H1 (cell line): ENCODE measurements around the gene TANC1. TPM values are rescaled to one million over a fixed set of nuclear protein-coding genes. Genes with fewer than 3 reads are reported as not detected.

ENCODE experiments used
- CTCF ChIA-PET: fragments of 300-600 bp; sonication (Branson Sonifier 250); formaldehyde crosslinking; loops from one replicate; lab custom pipeline; 2021; ENCODE audit not compliant: partially characterized antibody; lab: Charles Lee
- POLR2A ChIA-PET: fragments of 300-600 bp; sonication (Branson Sonifier 250); formaldehyde crosslinking; loops from one replicate; lab custom pipeline; 2021; ENCODE audit warnings: inconsistent platforms; ENCODE audit not compliant: partially characterized antibody; lab: Charles Lee
- DNase-seq, 2 experiments: peaks; one replicate each; pipeline versions ENCODE4 v3.0.0 to v3.0.0-alpha.2; 2010 to 2022; ENCODE audit warnings: low spot score in 2 of 2, low read depth in 1 of 2, mixed read lengths in 1 of 2
- FAIRE-seq: peaks from 2 replicates; lab custom pipeline; 2011; peaks lifted over from hg19 to GRCh38; lab: Jason Lieb, UNC
- H2AFZ ChIP-seq: 2 replicates; pipeline ENCODE4 v1.8.1; 2012; ENCODE audit warnings: low read length, inconsistent platforms
- H2AK5ac ChIP-seq: 2 replicates; pipeline ENCODE4 v1.6.1; 2013; ENCODE audit warnings: low read depth, low read length
- H2BK120ac ChIP-seq: replicated peaks from 2 replicates; pipeline ENCODE3; 2013; ENCODE audit warnings: low read depth, low read length, inconsistent platforms
- H2BK12ac ChIP-seq: 2 replicates; pipeline ENCODE4 v1.6.1; 2013; ENCODE audit warnings: low read depth, low read length
- H2BK15ac ChIP-seq: 2 replicates; pipeline ENCODE4 v1.6.1; 2013; ENCODE audit warnings: low read length
- H2BK20ac ChIP-seq: 2 replicates; pipeline ENCODE4 v1.6.1; 2013; ENCODE audit warnings: low read length
- H2BK5ac ChIP-seq: 2 replicates; pipeline ENCODE4 v1.6.1; 2013; ENCODE audit warnings: low read depth, low read length
- H3K14ac ChIP-seq: 2 replicates; pipeline ENCODE4 v1.6.1; 2013; ENCODE audit warnings: inconsistent platforms; ENCODE audit not compliant: insufficient read length
- H3K18ac ChIP-seq: 2 replicates; pipeline ENCODE4 v1.6.1; 2013; ENCODE audit warnings: low read length; ENCODE audit errors: extremely low read depth
- H3K23ac ChIP-seq: 2 replicates; pipeline ENCODE4 v1.6.1; 2013; ENCODE audit warnings: inconsistent platforms; ENCODE audit not compliant: insufficient read length
- H3K23me2 ChIP-seq: 2 replicates; pipeline ENCODE4 v1.6.1; 2013; ENCODE audit warnings: low read depth, low read length
- H3K27ac ChIP-seq: 2 replicates; pipeline ENCODE4 v1.6.1; 2011; ENCODE audit warnings: low read depth, low read length, inconsistent platforms
- H3K27me3 ChIP-seq, 4 experiments: replicated peaks in 1 of 4; 1 replicate in 1 of 4; 2 replicates in 3 of 4; pipeline versions ENCODE4 v1.6.1 to v1.8.1; 2011 to 2013; ENCODE audit warnings: low read length in 3 of 4, mild to moderate bottlenecking in 3 of 4, inconsistent platforms in 2 of 4, mixed read lengths in 2 of 4, moderate library complexity in 1 of 4; ENCODE audit not compliant: control insufficient read depth in 3 of 4, insufficient read depth in 3 of 4; ENCODE audit errors: extremely low read depth in 1 of 4
- H3K36me3 ChIP-seq, 4 experiments: 2 replicates each; pipeline versions ENCODE4 v1.6.1 to v1.8.1; 2011 to 2013; ENCODE audit warnings: mild to moderate bottlenecking in 4 of 4, low read length in 3 of 4, moderate library complexity in 2 of 4, control low read depth in 1 of 4, inconsistent platforms in 1 of 4; ENCODE audit not compliant: insufficient read depth in 4 of 4, control insufficient read depth in 2 of 4
- H3K4ac ChIP-seq: replicated peaks from 2 replicates; pipeline ENCODE3; 2013; ENCODE audit warnings: low read length, low read depth, mixed read lengths, inconsistent platforms; ENCODE audit not compliant: insufficient read length
- H3K4me1 ChIP-seq, 4 experiments: replicated peaks in 1 of 4; 1 replicate in 1 of 4; 2 replicates in 3 of 4; pipeline versions ENCODE4 v1.6.1 to v1.8.1; 2011 to 2013; ENCODE audit warnings: low read length in 3 of 4, inconsistent platforms in 2 of 4, mixed read lengths in 1 of 4; ENCODE audit not compliant: insufficient read depth in 4 of 4, control insufficient read depth in 3 of 4
- H3K4me2 ChIP-seq, 2 experiments: 2 replicates each; pipeline versions ENCODE4 v1.6.1 to v1.8.1; 2011 to 2013; ENCODE audit warnings: low read depth in 2 of 2, low read length in 2 of 2, control low read depth in 1 of 2, inconsistent platforms in 1 of 2, mild to moderate bottlenecking in 1 of 2; ENCODE audit not compliant: insufficient read depth in 1 of 2
- H3K4me3 ChIP-seq, 4 experiments: fragments of 200-600, 300-600 bp in 1 of 4; sonication (generic), shearing (Covaris generic), sonication (Bioruptor Twin) in 1 of 4; 2 replicates each; pipeline versions ENCODE4 v1.5.1 to v1.8.1; 2011 to 2016; ENCODE audit warnings: low read length in 4 of 4, low read depth in 3 of 4, control low read depth in 2 of 4, inconsistent platforms in 2 of 4, mild to moderate bottlenecking in 2 of 4, mixed read lengths in 1 of 4, moderate library complexity in 1 of 4; ENCODE audit not compliant: insufficient read depth in 2 of 4; ENCODE audit errors: extremely low read depth in 1 of 4
- H3K56ac ChIP-seq: replicated peaks from 2 replicates; pipeline ENCODE3; 2013; ENCODE audit warnings: low read depth, mild to moderate bottlenecking, mixed read lengths, low read length, inconsistent platforms; ENCODE audit not compliant: insufficient read length
- H3K79me1 ChIP-seq: 2 replicates; pipeline ENCODE4 v1.6.1; 2013; ENCODE audit warnings: low read depth, low read length, control low read depth
- H3K79me2 ChIP-seq, 2 experiments: 2 replicates each; pipeline versions ENCODE4 v1.6.1 to v1.8.1; 2012 to 2013; ENCODE audit warnings: low read length in 2 of 2, mild to moderate bottlenecking in 2 of 2, inconsistent platforms in 1 of 2; ENCODE audit not compliant: insufficient read depth in 2 of 2, control insufficient read depth in 1 of 2
- H3K9ac ChIP-seq, 4 experiments: replicated peaks in 1 of 4; 1 replicate in 1 of 4; 2 replicates in 3 of 4; pipeline versions ENCODE4 v1.6.1 to v1.8.1; 2011 to 2013; ENCODE audit warnings: low read depth in 3 of 4, low read length in 3 of 4, control low read depth in 2 of 4, mild to moderate bottlenecking in 2 of 4, moderate library complexity in 2 of 4, inconsistent platforms in 1 of 4; ENCODE audit errors: extremely low read depth in 1 of 4
- H3K9me3 ChIP-seq, 2 experiments: 2 replicates each; pipeline versions ENCODE4 v1.6.1 to v1.8.1; 2012 to 2013; ENCODE audit warnings: mild to moderate bottlenecking in 2 of 2, moderate library complexity in 2 of 2, control low read depth in 1 of 2, inconsistent platforms in 1 of 2, low read depth in 1 of 2, low read length in 1 of 2, mixed read lengths in 1 of 2; ENCODE audit not compliant: insufficient read depth in 2 of 2
- H4K20me1 ChIP-seq, 2 experiments: replicated peaks in 1 of 2; 2 replicates each; pipeline versions ENCODE3 to v1.8.1; 2011 to 2013; ENCODE audit warnings: inconsistent platforms in 2 of 2, low read length in 2 of 2, mild to moderate bottlenecking in 1 of 2; ENCODE audit not compliant: insufficient read depth in 2 of 2, control insufficient read depth in 1 of 2
- H4K5ac ChIP-seq: 2 replicates; pipeline ENCODE4 v1.6.1; 2013; ENCODE audit warnings: low read length, low read depth, mixed read lengths, inconsistent platforms; ENCODE audit not compliant: insufficient read length
- H4K8ac ChIP-seq: 2 replicates; pipeline ENCODE4 v1.8.0; 2013; ENCODE audit warnings: mild to moderate bottlenecking, moderate library complexity, low read length, inconsistent platforms; ENCODE audit not compliant: insufficient read depth; ENCODE audit errors: extremely low read depth
- H4K91ac ChIP-seq: replicated peaks from 2 replicates; pipeline ENCODE3; 2013; ENCODE audit warnings: low read length, mixed read lengths, inconsistent platforms; ENCODE audit not compliant: insufficient read length
- BCL11A ChIP-seq, 2 experiments: IDR thresholded peaks; one replicate each; pipeline ENCODE4 v1.6.1; 2011; ENCODE audit warnings: low read depth in 2 of 2, low read length in 2 of 2, mild to moderate bottlenecking in 2 of 2
- CREB1 ChIP-seq: IDR thresholded peaks from 2 replicates; pipeline ENCODE4 v1.6.1; 2012; ENCODE audit warnings: inconsistent platforms
- HDAC6 ChIP-seq: IDR thresholded peaks from one replicate; pipeline ENCODE4 v1.7.1; 2012; ENCODE audit warnings: low read depth, mild to moderate bottlenecking, inconsistent platforms, low read length, moderate library complexity
- KDM1A ChIP-seq: fragments of 200-600, 300-600 bp; sonication (generic); IDR thresholded peaks from 2 replicates; pipeline ENCODE4 v1.7.1; 2016; ENCODE audit warnings: mild to moderate bottlenecking, low read length, borderline replicate concordance
- RAD21 ChIP-seq, 2 experiments: IDR thresholded peaks in 1 of 2; conservative IDR thresholded peaks in 1 of 2; 2 replicates each; pipeline ENCODE4 v1.6.1; 2011; ENCODE audit warnings: low read depth in 2 of 2, low read length in 2 of 2, improper control_type of control experiment in 1 of 2, inconsistent platforms in 1 of 2, mild to moderate bottlenecking in 1 of 2, moderate library complexity in 1 of 2
- RXRA ChIP-seq: IDR thresholded peaks from 2 replicates; pipeline ENCODE4 v1.6.1; 2011; ENCODE audit warnings: low read depth, mild to moderate bottlenecking, low read length, moderate library complexity; ENCODE audit not compliant: insufficient read depth
- WGBS, 2 experiments: shearing (Covaris generic) in 1 of 2; methylation state at CpG; one replicate each; pipeline versions ENCODE4 v1.1.6 to v1.1.7; 2013 to 2015; ENCODE audit warnings: low lambda C conversion rate in 2 of 2, mixed read lengths in 2 of 2, inconsistent platforms in 1 of 2, low coverage in 1 of 2, missing lambda C conversion rate in 1 of 2; ENCODE audit not compliant: insufficient replicate concordance in 2 of 2, insufficient coverage in 1 of 2, insufficient read length in 1 of 2; ENCODE audit errors: extremely low coverage in 1 of 2, missing lambda C conversion rate in 1 of 2; 5-methylcytosine and 5-hydroxymethylcytosine counted together
- polyA plus RNA-seq, 7 experiments: library from polyadenylated mRNA; depleted of rRNA in 3 of 7; stranded (reverse) in 5 of 7; unstranded in 2 of 7; fragments of >200 nt in 5 of 7; fragments of 200-250 nt in 2 of 7; gene quantifications; 1 replicate in 5 of 7; 2 replicates in 1 of 7; 4 replicates in 1 of 7; pipeline versions ENCODE4 v1.2.1 to v1.2.3, GENCODE V29; 2011 to 2013; ENCODE audit warnings: missing spikeins in 2 of 7, mixed read lengths in 2 of 7
- total RNA-seq: library from RNA; stranded (reverse); fragmentation: NEBNext Ultra II Directional; extraction: Animal tissue kit (Norgen Biotek cat#: 25700); gene quantifications from 2 replicates; pipeline ENCODE4 v1.2.1, GENCODE V29; 2021

The TANC1 gene
- total and polyA plus RNA-seq, 2 of the 8 experiments (the other 6 are each of a cell fraction or from before 2014, with no cell fraction given), result 4.1 to 7.6 TPM

- Histone ChIP-seq H2BK120ac (no peak overlapping the region), H3K36me3 (no peaks in the 10 kb centered on the region), H4K20me1 (peaks cover 0 to 2% of the 10 kb centered on the region in 2 experiments), H2BK12ac (no peak overlapping the region), H2BK5ac (no peak overlapping the region), H4K8ac (no peak overlapping the region), H4K5ac (no peak overlapping the region), H3K9me3 (no peaks in the 10 kb centered on the region), H2BK15ac (no peak overlapping the region), H2AK5ac (no peak overlapping the region), H3K4ac (no peak overlapping the region), H3K4me2 (no peak overlapping the region), H3K4me1 (peaks cover 0 to 2% (median 2%) of the 10 kb centered on the region in 4 experiments; a peak in 3 of 7 replicates), H2BK20ac (no peak overlapping the region), H3K14ac (no peak overlapping the region), H3K79me1 (no peaks in the 10 kb centered on the region; the same call in 1 of the 2 replicates), H2AFZ (no peak overlapping the region), H3K9ac (no peak overlapping the region), H3K27me3 (no peaks in the 10 kb centered on the region), H3K4me3 (no peak overlapping the region), H3K56ac (no peak overlapping the region), H3K27ac (no peak overlapping the region), H3K18ac (no peak overlapping the region), H3K79me2 (no peaks in the 10 kb centered on the region), H3K23ac (no peak overlapping the region), H4K91ac (no peak overlapping the region), H3K23me2 (no peaks in the 10 kb centered on the region)
- TF ChIP-seq HDAC6 (no peak), RAD21 (IDR thresholded peaks at IDR 0.05 in 1 of 2, conservative IDR thresholded peaks at IDR 0.05 in 1 of 2; ENCODE audit: low read depth in 2 of 2, low read length in 2 of 2) (no peak), KDM1A (no peak), RXRA (no peak), CREB1 (no peak), BCL11A (IDR thresholded peaks at IDR 0.05; ENCODE audit: low read depth in 2 of 2, low read length in 2 of 2) (no peak)
- ChIA-PET CTCF (interaction anchor here (0.5 to 4.3 kb wide), 8 partner anchors 9 to 267 kb away, joined by 3 to 27 read pairs (median 4); no protein-coding TSS in a partner anchor), POLR2A (no interaction called here)
- no peak for FAIRE-seq
- no peak for DNase-seq
- WGBS, 2 experiments, result 84% methylated on average over 3 of the region's 3 CpGs; no CpG with 5 or more reads in 1 of the 2 experiments
Observed at GRCh38 chr2:159053161-159054031, 85.0 kb downstream of the TANC1 start.
